NCI-H1436 (cell line): Measurements from ENCODE around the gene ADAD2.
A peak's percentile ranks its signal among the peaks of the same experiment; 100 is the strongest.
"Not testable (repeated sequence)": the region's sequence is repeated elsewhere in the genome, so short reads cannot be mapped to it uniquely, and the experiment has no call there.

Experiments
- DNase-seq: peaks from one replicate; lab custom pipeline; 2025; lab: John Stamatoyannopoulos, UW

The ADAD2 gene

DNA sequence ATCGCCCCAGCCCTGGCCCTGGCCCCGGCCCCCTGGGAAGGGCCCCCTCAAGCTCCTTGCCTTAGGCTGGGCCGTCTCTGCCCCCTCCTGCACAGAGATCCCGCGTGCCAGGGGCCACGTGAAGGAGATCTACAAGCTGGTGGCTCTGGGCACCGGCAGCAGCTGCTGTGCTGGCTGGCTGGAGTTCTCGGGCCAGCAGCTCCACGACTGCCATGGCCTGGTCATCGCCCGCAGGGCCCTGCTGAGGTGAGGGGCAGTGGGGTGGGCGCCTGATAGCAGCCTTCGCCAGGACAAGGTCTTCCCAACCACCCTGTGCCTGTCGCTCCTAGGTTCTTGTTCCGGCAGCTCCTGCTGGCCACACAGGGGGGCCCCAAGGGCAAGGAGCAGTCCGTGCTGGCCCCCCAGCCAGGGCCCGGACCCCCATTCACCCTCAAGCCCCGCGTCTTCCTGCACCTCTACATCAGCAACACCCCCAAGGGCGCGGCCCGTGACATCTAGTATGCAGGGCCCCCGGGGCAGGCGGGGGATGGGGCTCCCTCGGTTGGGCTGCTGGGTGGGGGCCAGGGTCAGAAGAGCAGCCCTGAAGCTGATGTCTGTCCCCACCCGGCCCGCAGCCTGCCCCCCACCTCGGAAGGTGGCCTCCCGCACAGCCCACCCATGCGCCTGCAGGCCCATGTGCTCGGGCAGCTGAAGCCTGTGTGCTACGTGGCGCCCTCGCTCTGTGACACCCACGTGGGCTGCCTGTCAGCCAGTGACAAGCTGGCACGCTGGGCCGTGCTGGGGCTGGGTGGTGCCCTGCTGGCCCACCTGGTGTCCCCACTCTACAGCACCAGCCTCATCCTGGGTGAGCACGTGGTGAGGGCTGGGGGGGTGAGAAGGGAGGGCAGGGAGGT lies 4.5 kb downstream of the ADAD2 start:
- DNase-seq, result no peak

DNA sequence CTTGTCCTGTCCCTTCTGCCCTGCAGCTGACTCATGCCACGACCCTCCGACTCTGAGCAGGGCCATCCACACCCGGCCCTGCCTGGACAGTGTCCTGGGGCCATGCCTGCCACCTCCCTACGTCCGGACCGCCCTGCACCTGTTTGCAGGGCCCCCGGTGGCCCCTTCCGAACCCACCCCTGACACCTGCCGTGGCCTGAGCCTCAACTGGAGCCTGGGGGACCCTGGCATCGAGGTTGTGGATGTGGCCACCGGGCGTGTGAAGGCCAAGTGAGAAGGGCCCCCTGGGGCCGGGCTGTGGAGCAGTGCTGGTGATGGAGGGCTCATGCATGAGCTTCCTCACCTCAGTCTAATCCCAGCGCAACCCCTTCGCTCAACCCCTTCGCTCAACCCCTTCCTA lies 5.1 kb downstream of the ADAD2 start:
- no peak for DNase-seq

DNA sequence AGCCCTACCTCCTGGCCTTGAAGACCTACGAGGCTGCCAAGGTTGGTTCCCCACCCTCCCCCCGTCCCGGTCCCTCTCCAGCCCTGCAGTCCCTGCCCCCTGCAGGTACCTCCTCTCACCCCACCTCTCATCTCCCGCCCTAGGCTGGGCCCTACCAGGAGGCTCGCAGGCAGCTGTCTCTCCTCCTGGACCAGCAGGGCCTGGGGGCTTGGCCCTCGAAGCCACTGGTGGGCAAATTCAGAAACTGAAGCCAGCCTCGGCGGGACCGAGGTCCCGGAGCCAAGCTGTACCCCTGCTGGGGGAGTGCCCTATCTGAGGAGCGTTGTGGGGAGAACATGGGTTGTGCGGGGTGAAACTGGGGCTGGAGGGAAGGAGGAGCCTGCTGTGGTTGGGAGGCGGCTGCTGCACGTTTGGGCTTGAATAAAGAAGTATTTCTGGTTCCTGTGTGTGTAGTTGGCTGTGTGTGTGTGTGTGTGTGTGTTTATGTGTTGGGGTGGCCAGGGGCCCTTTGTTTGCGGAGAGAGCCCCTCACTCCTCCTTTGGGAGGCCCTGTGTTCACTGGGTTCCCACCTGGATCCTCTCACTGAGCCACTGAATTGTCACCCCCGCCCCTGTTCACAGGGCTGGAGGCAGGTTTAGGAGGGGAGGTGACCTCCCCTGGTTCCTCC lies 5.9 kb downstream of the ADAD2 start:
- DNase-seq, result no peak

DNA sequence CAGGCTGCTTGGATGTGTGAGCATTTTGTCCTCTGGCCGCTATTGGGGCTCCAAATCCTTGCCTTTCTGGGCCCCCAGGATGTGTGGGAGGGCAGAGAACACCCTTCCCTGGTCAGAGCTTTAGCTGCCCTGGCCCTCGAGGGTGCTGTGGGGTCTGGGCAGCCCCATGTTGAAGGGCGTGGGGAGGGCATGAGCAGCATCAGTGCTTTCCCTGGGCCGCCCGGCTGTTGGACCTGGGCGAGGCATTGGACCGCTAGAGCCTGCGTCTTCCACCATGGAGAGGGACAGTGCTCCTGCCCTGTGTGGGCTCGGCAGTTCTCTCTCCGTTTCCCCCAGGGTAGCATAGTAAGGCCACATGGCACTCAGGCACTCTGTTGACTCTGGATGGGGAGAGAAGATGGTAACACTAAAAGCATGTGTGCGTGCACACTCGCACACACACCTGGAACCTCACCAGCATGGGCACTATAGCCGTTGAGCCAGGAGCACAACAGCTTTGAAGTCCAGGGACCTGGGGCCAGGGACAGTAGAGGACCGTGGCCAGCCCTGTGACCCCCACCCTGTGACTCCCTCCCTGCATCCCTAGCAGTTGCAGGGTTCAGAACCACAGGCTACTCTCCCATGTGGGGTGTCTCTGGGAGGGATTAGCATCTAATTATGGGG lies 6.6 kb downstream of the ADAD2 start:
- no peak for DNase-seq

- DNase-seq, result no peak
Observed at GRCh38 chr16:84198401-84198800, 7.4 kb downstream of the ADAD2 start.

DNA sequence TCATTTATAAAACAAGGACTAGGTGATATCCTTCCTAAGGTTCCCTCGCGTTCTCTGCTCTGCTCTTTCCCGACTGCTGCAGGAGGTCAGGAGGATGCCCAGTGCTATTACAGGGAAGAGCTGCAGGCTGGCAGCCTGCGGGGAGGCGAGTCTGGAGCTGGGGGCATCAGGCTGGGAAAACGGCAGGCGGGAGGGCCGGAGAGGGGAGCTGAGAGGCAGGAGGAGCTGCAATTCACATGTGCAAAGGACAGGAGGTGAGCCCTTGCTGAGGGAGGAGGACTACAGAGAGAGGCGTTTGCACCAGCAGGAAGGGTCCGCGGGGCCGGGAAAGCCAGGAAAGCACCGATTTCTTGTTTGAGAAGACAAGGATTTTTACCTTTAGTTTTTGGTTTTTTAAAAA lies 8.1 kb downstream of the ADAD2 start:
- DNase-seq, result no peak

GRCh38 chr16:84199861-84200260 lies 8.9 kb downstream of the ADAD2 start:
- DNase-seq, result no peak

DNA sequence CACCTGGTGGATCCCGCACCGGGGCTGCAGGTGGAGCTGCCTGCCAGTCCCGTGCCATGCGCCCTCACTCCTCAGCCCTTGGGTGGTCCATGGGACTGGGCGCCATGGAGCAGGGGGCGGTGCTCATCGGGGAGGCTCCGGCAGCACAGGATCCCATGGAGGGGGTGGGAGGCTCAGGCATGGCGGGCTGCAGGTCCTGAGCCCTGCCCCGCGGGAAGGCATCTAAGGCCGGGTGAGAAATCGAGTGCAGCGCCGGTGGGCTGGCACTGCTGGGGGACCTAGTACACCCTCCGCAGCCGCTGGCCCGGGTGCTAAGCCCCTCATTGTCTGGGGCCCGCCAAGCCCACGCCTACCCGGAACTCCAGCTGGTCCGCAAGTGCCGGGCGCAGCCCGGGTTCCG lies 13.6 kb downstream of the ADAD2 start:
- DNase-seq, result not testable (repeated sequence)

DNA sequence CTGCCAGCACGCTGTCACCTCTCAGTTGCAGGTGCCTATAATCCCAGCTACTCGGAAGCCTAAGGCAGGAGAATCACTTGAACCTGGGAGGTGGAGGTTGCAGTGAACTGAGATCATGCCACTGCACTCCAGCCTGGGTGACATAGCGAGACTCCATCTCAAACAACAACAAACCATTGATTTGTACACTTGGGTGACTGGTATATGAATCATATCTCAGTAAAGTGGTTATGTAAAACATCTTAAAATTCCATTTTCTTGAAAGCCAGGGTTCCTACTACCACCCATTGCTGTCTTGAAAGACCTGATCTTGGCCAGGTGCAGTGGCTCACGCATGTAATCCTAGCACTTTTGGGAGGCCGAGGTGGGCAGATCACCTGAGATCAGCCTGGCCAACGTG lies 14.2 kb downstream of the ADAD2 start:
- DNase-seq, result not testable (repeated sequence)

DNA sequence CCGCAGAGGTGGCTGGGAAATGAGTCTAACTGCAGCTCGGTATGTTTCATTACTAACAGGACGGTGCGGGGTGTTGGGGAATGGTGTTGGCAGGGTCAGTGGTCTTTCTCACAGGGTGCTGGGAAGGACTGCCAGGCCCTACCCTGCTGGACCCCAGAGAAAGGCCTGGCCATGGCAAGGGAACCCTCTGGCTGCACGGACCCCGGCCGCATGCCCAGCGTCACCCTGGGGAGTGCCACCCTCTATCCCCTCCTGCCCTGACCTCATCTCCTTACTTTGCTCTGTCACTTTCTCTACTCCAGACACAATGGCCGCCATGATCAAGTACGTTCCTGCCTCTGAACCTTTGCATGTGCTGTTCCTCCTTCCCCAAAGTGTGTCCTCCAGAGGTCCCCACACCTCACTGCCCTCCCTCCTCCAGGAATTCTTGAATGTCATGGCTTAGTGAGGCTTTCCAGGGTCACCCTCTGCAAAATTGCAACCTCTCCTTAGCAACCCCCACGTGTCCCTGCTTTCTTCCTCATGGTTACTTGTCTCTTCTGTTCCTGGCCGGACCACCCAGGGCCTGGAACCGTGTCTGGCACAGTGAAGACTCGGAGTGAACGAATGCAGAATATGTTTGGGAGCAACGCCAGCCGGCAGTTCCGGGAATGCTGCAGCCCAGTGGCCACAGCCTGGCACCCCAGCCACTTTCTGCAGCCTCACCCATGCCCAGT lies 15.2 kb downstream of the ADAD2 start:
- DNase-seq, result no peak

DNA sequence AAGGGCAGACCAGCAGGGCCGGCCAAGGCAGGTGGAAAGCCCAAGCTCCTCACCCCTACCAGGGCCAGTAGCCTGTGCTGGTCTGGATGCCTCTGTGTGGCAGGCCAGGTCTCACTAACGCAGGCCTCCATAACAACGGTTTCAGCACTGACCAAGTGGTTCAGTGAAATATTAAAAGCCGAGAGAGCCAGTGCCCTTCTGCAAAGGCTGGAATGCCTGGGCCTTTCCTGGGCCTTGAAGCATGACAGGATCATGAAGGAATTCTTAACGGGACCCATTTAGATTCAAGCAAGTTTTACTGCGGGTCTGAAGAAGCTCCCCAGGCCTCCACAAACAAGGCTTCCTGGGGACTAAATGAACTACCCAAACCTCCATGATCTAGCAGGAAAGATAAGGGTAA lies 16.3 kb downstream of the ADAD2 start:
- no peak for DNase-seq

DNA sequence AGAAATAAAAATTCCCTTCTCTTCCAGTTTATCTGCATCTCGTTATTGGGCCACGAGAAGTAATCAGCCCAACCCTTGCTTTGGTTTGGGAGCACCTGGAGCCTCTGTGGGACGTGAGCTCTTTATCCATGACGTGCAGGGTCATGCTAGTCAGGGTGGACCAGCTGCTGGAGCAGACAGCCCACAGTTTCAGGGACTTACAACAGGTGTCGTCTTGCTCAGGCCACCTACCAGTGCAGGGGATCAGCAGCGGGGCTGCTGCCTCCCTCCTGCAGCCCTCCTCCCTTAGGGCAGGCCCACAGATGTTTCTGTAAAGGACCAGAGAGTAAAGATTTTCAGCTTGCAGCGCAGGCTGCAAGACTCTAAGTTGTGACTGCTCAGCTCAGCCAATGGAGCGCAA lies 16.9 kb downstream of the ADAD2 start:
- no peak for DNase-seq

DNA sequence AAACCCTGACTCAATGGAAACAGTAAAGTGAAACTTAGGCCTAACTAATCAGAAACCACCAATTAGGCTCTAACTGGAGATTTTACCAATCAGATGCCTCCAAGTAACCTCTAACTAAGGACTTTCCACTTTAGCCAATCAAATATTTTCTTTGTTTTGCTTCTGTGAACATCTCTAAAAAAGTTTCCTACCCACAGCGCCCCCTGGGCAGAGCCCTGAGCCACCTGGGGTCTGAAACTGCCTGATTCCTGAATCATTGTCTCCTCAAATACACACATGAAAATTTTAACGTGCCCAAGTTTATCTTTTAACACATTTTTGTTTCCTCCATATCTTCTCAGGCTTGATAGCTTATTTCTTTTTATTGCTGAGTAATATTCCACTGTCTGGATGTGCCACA lies 19.0 kb downstream of the ADAD2 start:
- DNase-seq, result no peak

DNA sequence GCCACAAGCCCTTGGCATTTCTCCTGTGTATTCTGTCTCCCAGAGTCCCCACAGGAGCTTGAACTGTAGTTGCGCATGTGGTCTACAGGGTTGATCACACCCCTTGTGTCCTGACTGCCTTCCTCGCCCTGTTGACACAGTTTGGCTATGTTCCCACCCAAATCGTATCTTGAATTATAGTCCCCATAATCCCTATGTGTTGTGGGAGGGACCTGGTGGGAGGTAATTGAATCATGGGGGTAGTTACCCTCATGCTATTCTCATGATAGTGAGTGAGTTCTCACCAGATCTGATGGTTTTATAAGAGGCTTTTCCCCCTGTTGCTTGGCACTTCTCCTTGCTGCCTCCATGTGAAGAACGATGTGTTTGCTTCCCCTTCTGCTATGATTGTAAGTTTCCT lies 21.2 kb downstream of the ADAD2 start:
- no peak for DNase-seq

DNA sequence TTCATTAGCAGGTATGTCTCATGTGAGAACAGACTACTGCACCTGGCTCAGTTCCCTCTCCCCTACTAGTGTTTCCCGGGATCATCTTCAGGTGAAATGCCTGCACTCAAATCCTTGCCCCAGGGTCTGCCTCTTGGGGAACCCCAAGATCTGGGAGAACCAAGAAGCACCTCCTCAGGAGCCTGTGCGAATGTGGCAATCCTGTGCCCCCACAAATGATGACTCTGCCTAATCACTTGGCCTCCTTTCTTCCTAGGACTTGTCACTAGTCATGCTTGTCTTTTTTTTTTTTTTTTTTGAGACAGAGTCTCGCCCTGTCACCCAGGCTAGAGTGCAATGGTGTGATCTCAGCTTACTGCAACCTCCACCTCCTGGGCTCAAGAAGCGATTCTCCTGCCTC lies 21.7 kb downstream of the ADAD2 start:
- DNase-seq, result no peak

DNA sequence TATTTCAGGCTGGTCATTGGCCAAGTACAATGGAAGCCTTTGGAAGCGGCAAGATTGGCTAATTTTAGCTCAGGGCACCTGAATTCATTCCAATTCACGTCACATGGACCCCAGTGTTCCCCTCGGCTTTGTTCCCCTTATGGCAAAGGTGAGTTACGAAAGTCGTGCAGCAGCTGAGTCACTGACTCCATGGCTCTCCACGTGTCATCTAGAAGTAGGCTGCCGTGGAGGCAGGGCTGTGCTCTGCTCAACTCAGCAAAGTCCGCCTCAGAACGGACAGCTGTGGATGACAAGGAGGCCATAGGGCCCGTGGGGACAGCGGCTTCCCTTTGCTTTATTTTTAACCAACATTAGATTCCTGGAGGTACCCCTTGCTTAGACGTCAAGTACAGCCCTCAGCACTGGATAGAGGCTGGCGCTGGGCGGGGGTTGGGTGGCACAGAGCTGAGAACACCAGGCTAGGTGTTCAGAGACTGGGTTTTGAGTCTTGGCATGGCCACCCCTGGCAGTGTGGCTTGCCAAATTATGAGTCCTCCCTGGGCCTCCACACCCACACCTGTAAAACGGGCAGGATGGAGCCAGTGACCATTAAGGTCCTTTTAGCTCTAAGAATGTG lies 23.6 kb downstream of the ADAD2 start:
- no peak for DNase-seq

DNA sequence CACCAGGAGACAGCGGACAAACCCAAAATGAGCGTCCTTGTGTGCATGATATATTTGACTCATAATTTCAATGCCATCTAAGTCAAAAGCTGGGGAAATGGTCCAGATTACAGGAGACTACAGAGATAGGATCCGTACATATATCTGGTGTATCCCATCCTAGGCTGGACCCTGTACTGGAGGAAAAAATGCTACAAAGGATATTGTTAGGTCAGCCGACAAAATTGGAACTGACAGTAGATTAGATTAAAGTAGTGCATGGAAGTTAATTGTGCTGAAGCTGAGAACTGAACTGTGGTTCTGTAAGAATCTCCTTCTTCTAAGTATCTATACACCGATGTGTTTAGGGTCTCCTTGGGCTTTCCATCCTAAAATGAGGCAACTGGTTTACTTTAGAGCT lies 24.6 kb downstream of the ADAD2 start:
- no peak for DNase-seq

DNA sequence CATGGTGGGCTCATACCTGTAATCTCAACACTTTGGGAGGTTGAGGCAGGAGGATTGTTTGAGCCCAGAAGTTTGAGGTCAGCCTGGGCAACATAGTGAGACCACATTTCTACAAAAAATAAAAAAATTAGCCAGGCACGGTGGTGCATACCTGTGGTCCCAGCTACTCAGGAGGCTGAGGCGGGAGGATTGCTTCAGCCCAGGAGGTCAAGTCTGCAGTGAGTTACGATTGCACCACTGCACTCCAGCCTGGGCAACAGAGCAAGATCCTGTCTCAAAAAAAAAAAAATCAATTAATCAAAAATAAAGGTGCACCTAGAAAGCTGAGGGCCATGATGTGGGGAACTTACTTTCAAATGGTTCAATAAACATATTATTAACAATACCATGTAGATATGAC lies 25.2 kb downstream of the ADAD2 start:
- DNase-seq, result not testable (repeated sequence)

GRCh38 chr16:84218176-84218823 lies 27.3 kb downstream of the ADAD2 start:
- peak; percentile 57 for DNase-seq

- no peak for DNase-seq
Observed at GRCh38 chr16:84218956-84219355, 28.0 kb downstream of the ADAD2 start.

- DNase-seq, result no peak
Observed at GRCh38 chr16:84220851-84221250, 29.9 kb downstream of the ADAD2 start.
